ENCODE measurements around the gene ADAM8.

DNA sequence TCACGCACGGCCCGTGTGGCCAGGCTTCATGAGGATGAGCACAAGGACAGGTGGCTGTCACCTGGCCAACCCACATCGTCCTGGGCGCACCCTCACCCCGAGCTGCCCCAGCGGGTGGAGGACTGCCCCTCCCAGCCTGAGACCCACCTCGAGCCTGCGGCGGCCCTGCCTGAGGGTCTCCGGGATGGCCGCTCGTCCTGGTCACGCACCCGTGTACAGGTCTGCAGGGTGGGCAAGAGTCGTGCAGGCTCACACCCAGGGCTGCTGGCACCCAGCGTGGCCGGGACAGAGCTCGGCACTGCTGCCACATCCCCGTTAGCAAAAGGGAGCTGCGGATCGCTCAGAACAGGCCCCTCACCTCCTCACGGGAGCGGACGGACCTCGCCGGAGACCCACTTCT is 61.1 kb downstream of the ADAM8 start:
- TF ChIP-seq, protein P1, sequence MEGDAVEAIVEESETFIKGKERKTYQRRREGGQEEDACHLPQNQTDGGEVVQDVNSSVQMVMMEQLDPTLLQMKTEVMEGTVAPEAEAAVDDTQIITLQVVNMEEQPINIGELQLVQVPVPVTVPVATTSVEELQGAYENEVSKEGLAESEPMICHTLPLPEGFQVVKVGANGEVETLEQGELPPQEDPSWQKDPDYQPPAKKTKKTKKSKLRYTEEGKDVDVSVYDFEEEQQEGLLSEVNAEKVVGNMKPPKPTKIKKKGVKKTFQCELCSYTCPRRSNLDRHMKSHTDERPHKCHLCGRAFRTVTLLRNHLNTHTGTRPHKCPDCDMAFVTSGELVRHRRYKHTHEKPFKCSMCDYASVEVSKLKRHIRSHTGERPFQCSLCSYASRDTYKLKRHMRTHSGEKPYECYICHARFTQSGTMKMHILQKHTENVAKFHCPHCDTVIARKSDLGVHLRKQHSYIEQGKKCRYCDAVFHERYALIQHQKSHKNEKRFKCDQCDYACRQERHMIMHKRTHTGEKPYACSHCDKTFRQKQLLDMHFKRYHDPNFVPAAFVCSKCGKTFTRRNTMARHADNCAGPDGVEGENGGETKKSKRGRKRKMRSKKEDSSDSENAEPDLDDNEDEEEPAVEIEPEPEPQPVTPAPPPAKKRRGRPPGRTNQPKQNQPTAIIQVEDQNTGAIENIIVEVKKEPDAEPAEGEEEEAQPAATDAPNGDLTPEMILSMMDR (IDR thresholded peaks at IDR 0.05 in 4 of 5, conservative IDR thresholded peaks at IDR 0.05 in 1 of 5): no peak
- no peak for TF ChIP-seq POLR2A (IDR thresholded peaks at IDR 0.05)
